Memory B cell (primary cell): ENCODE data around the gene TLE1.
A peak's percentile ranks its signal among the peaks of the same experiment; 100 is the strongest.
"Not testable (repeated sequence)": the region's sequence is repeated elsewhere in the genome, so short reads cannot be mapped to it uniquely, and the experiment has no call there.

Source experiments
- ATAC-seq: fragments of 150-1000 bp; cut with Tn5 transposase; 2 replicates; pipeline ENCODE4 v1.10.0; 2021; ENCODE audit warnings: low read depth, mild to moderate bottlenecking, moderate library complexity
- DNase-seq, 2 donors: peaks; one replicate each; pipeline ENCODE4 v3.0.0; 2022; ENCODE audit warnings: low spot score in 2 of 2
- H3K27ac Mint-ChIP-seq: one replicate; pipeline ENCODE4 v1.8.0; 2022; ENCODE audit warnings: mild to moderate bottlenecking, moderate library complexity, mixed read lengths
- H3K27me3 Mint-ChIP-seq: one replicate; pipeline ENCODE4 v1.8.0; 2022; ENCODE audit warnings: mixed read lengths
- H3K36me3 Mint-ChIP-seq: one replicate; pipeline ENCODE4 v1.8.0; 2022; ENCODE audit warnings: mild to moderate bottlenecking, mixed read lengths
- H3K4me1 Mint-ChIP-seq: one replicate; pipeline ENCODE4 v1.8.0; 2022; ENCODE audit warnings: mixed read lengths
- H3K4me3 Mint-ChIP-seq: one replicate; pipeline ENCODE4 v1.8.0; 2022; ENCODE audit warnings: mild to moderate bottlenecking, moderate library complexity, mixed read lengths
- H3K9me3 Mint-ChIP-seq: one replicate; pipeline ENCODE4 v1.8.0; 2022; ENCODE audit warnings: mixed read lengths

TLE1 gene

GRCh38 chr9:81694541-81694940, 5.2 kb upstream of the TLE1 start:
- ATAC-seq = no peak
- DNase-seq = no peak
- H3K9me3 Mint-ChIP-seq = no peaks in the 10 kb centered on the region
- peaks cover 7% of the 10 kb centered on the region for H3K4me1 Mint-ChIP-seq
- no peaks in the 10 kb centered on the region for H3K27me3 Mint-ChIP-seq
- H3K27ac Mint-ChIP-seq = no peak overlapping the region
- H3K4me3 Mint-ChIP-seq = no peak overlapping the region
- H3K36me3 Mint-ChIP-seq = no peaks in the 10 kb centered on the region

GRCh38 chr9:81693671-81694378, 4.5 kb upstream of the TLE1 start:
- Mint-ChIP-seq H3K4me3 (no peak overlapping the region), H3K36me3 (no peaks in the 10 kb centered on the region), H3K27me3 (no peaks in the 10 kb centered on the region), H3K9me3 (no peaks in the 10 kb centered on the region), H3K4me1 (peaks cover 8% of the 10 kb centered on the region), H3K27ac (no peak overlapping the region)
- DNase-seq (no peak), ATAC-seq (no peak)

GRCh38 chr9:81690251-81690851, 1.0 kb upstream of the TLE1 start:
- no peaks in the 10 kb centered on the region for H3K36me3 Mint-ChIP-seq
- no peaks in the 10 kb centered on the region for H3K9me3 Mint-ChIP-seq
- DNase-seq = no peak
- no peak for ATAC-seq
- peaks cover 8% of the 10 kb centered on the region for H3K4me1 Mint-ChIP-seq
- H3K27me3 Mint-ChIP-seq = no peaks in the 10 kb centered on the region
- H3K4me3 Mint-ChIP-seq = peak overlapping the region; percentile 100
- H3K27ac Mint-ChIP-seq = peak overlapping the region; percentile 95

- not testable (repeated sequence) for DNase-seq, H3K9me3 Mint-ChIP-seq, H3K4me1 Mint-ChIP-seq, H3K36me3 Mint-ChIP-seq, ATAC-seq, H3K27me3 Mint-ChIP-seq
- peak overlapping the region; percentile 100 for H3K4me3 Mint-ChIP-seq
- peak overlapping the region; percentile 92 for H3K27ac Mint-ChIP-seq
Observed at GRCh38 chr9:81689093-81689342, 329 bp downstream of the TLE1 start.

- peak; percentile 55 to 67 for DNase-seq
- not testable (repeated sequence) for H3K36me3 Mint-ChIP-seq
- H3K4me3 Mint-ChIP-seq = peak overlapping the region; percentile 100
Observed at GRCh38 chr9:81688262-81689092, 870 bp downstream of the TLE1 start.

GRCh38 chr9:81687521-81688261, 1.7 kb downstream of the TLE1 start:
- no peak for ATAC-seq
- Mint-ChIP-seq H3K4me1 (peaks cover 9% of the 10 kb centered on the region), H3K27me3 (no peaks in the 10 kb centered on the region), H3K9me3 (no peaks in the 10 kb centered on the region), H3K36me3 (peaks cover 3% of the 10 kb centered on the region), H3K4me3 (no peak overlapping the region), H3K27ac (peak overlapping the region; percentile 85)
- peak; percentile 20 to 34 for DNase-seq

More at GRCh38 chr9:81688262-81689092, 870 bp downstream of the TLE1 start:
- not testable (repeated sequence) for H3K4me1 Mint-ChIP-seq, H3K9me3 Mint-ChIP-seq, H3K27me3 Mint-ChIP-seq
- peak overlapping the region; percentile 92 for H3K27ac Mint-ChIP-seq
- ATAC-seq = peak; percentile 20

GRCh38 chr9:81686614-81687520, 2.5 kb downstream of the TLE1 start:
- peaks cover 4% of the 10 kb centered on the region for H3K36me3 Mint-ChIP-seq
- DNase-seq = peak; percentile 49 to 65
- H3K4me1 Mint-ChIP-seq = peaks cover 15% of the 10 kb centered on the region
- no peaks in the 10 kb centered on the region for H3K9me3 Mint-ChIP-seq
- H3K27ac Mint-ChIP-seq = peak overlapping the region; percentile 85
- no peaks in the 10 kb centered on the region for H3K27me3 Mint-ChIP-seq
- ATAC-seq = peak; percentile 18
- no peak overlapping the region for H3K4me3 Mint-ChIP-seq

GRCh38 chr9:81685763-81686613, 3.4 kb downstream of the TLE1 start:
- Mint-ChIP-seq H3K4me3 (no peak overlapping the region), H3K36me3 (peaks cover 9% of the 10 kb centered on the region), H3K9me3 (no peaks in the 10 kb centered on the region), H3K27me3 (no peaks in the 10 kb centered on the region), H3K27ac (no peak overlapping the region), H3K4me1 (peaks cover 19% of the 10 kb centered on the region)
- ATAC-seq (no peak), DNase-seq (no peak)

GRCh38 chr9:81684635-81685034, 4.7 kb downstream of the TLE1 start:
- no peak for ATAC-seq
- H3K4me3 Mint-ChIP-seq = no peak overlapping the region
- no peaks in the 10 kb centered on the region for H3K27me3 Mint-ChIP-seq
- H3K36me3 Mint-ChIP-seq = peaks cover 13% of the 10 kb centered on the region
- peaks cover 23% of the 10 kb centered on the region for H3K4me1 Mint-ChIP-seq
- no peak for DNase-seq
- no peak overlapping the region for H3K27ac Mint-ChIP-seq
- H3K9me3 Mint-ChIP-seq = no peaks in the 10 kb centered on the region

GRCh38 chr9:81683704-81684103, 5.6 kb downstream of the TLE1 start:
- H3K27ac Mint-ChIP-seq = no peak overlapping the region
- no peaks in the 10 kb centered on the region for H3K27me3 Mint-ChIP-seq
- no peak overlapping the region for H3K4me3 Mint-ChIP-seq
- no peak for ATAC-seq
- peaks cover 22% of the 10 kb centered on the region for H3K4me1 Mint-ChIP-seq
- H3K36me3 Mint-ChIP-seq = peaks cover 16% of the 10 kb centered on the region
- DNase-seq = no peak
- H3K9me3 Mint-ChIP-seq = no peaks in the 10 kb centered on the region

GRCh38 chr9:81683238-81683637, 6.1 kb downstream of the TLE1 start:
- H3K27me3 Mint-ChIP-seq = no peaks in the 10 kb centered on the region
- peaks cover 16% of the 10 kb centered on the region for H3K36me3 Mint-ChIP-seq
- ATAC-seq (no peak), DNase-seq (no peak)
- H3K27ac Mint-ChIP-seq = no peak overlapping the region
- peaks cover 22% of the 10 kb centered on the region for H3K4me1 Mint-ChIP-seq
- no peak overlapping the region for H3K4me3 Mint-ChIP-seq
- no peaks in the 10 kb centered on the region for H3K9me3 Mint-ChIP-seq

GRCh38 chr9:81682797-81683196, 6.5 kb downstream of the TLE1 start:
- Mint-ChIP-seq H3K36me3 (peaks cover 16% of the 10 kb centered on the region), H3K4me3 (no peak overlapping the region), H3K4me1 (peaks cover 22% of the 10 kb centered on the region), H3K27ac (no peak overlapping the region), H3K9me3 (no peaks in the 10 kb centered on the region), H3K27me3 (no peaks in the 10 kb centered on the region)
- ATAC-seq (no peak), DNase-seq (no peak)
